ENCODE data around the gene CACNA1I. TPM values are rescaled to one million over a fixed set of nuclear protein-coding genes. Genes with fewer than 3 reads are reported as not detected.

The CACNA1I gene
- total RNA-seq, 1 experiment from 2014 or later: 0.15 TPM

GRCh38 chr22:39537975-39538374 is 32.6 kb upstream of the CACNA1I start:
- no peak overlapping the region for H3K4me2 ChIP-seq (ENCODE audit: low read length)
- no TSS peak for BruUV-seq (replicated peaks)
- POLR2A ChIA-PET: no interaction called here
- H3K4me3 ChIP-seq (replicated peaks in 1 of 2; ENCODE audit: low read depth in 1 of 2, low read length in 2 of 2): no peak overlapping the region
- TF ChIP-seq ATF3 (IDR thresholded peaks at IDR 0.05): no peak
- TF ChIP-seq FOSL1 (IDR thresholded peaks at IDR 0.05; ENCODE audit: low read depth): no peak
- no peak for TF ChIP-seq REST (IDR thresholded peaks at IDR 0.05; ENCODE audit: low read depth)
- no peak for TF ChIP-seq EGR1 (IDR thresholded peaks at IDR 0.05; ENCODE audit: low read depth)
- no peak for TF ChIP-seq POLR2A (IDR thresholded peaks at IDR 0.05; ENCODE audit: borderline replicate concordance, extremely low read depth, insufficient read depth, insufficient read length)
- no peak for TF ChIP-seq POLR2AphosphoS5 (IDR thresholded peaks at IDR 0.05; ENCODE audit: low read depth, low read length)
- TF ChIP-seq SIN3A (IDR thresholded peaks at IDR 0.05; ENCODE audit: low read depth): no peak
- no peak for TF ChIP-seq ZNF274 (IDR thresholded peaks at IDR 0.05; ENCODE audit: low read depth, low read length)
- no peak for TF ChIP-seq TCF7L2 (IDR thresholded peaks at IDR 0.05; ENCODE audit: borderline replicate concordance, extremely low read depth, insufficient read depth, insufficient read length)
- no peak for TF ChIP-seq CEBPB (IDR thresholded peaks at IDR 0.05; ENCODE audit: low read depth)
- no peak for TF ChIP-seq RAD21 (IDR thresholded peaks at IDR 0.05; ENCODE audit: low read depth)
- no peak for TF ChIP-seq ZFX (IDR thresholded peaks at IDR 0.05)
- TF ChIP-seq ZBTB33 (IDR thresholded peaks at IDR 0.05; ENCODE audit: extremely low read depth, insufficient replicate concordance, low read length): no peak
- no peak for TF ChIP-seq SP1 (IDR thresholded peaks at IDR 0.05; ENCODE audit: low read depth)
- no peak for TF ChIP-seq EZH2phosphoT487 (IDR thresholded peaks at IDR 0.05; ENCODE audit: borderline replicate concordance)
- TF ChIP-seq EZH2 (IDR thresholded peaks at IDR 0.05): no peak
- TF ChIP-seq SRF (IDR thresholded peaks at IDR 0.05; ENCODE audit: low read depth): no peak
- no peak for TF ChIP-seq YY1 (IDR thresholded peaks at IDR 0.05; ENCODE audit: extremely low read depth, insufficient replicate concordance, low read depth, low read length)
- no peak overlapping the region for H2AFZ ChIP-seq (ENCODE audit: low read depth, low read length, poor library complexity, severe bottlenecking)
- no peak overlapping the region for H3K9ac ChIP-seq (ENCODE audit: low read length)
- H3K79me2 ChIP-seq (ENCODE audit: insufficient read depth, low read length): no peaks in the 10 kb centered on the region
- H3K27ac ChIP-seq (ENCODE audit: low read depth, low read length): no peak overlapping the region
- H3K9me3 ChIP-seq (ENCODE audit: control insufficient read depth in 1 of 2, insufficient read depth in 1 of 2, low read depth in 1 of 2, low read length in 2 of 2): no peaks in the 10 kb centered on the region
- intact Hi-C loops (cut with micrococcal nuclease): loop anchor here (10.0 kb wide), 1 partner anchor 397 kb away; no protein-coding TSS in a partner anchor
- no peaks in the 10 kb centered on the region for H3K9me2 ChIP-seq (ENCODE audit: insufficient read depth)
- no peaks in the 10 kb centered on the region for H4K20me1 ChIP-seq (ENCODE audit: insufficient read depth)
- RAD21 ChIA-PET (ENCODE audit: low non-redundant PET in 1 of 2, low total read pairs in 2 of 2, uncharacterized antibody in 2 of 2, unreplicated experiment in 2 of 2): no interaction called here
- H3K36me3 ChIP-seq (ENCODE audit: control insufficient read depth in 1 of 2, insufficient read depth in 2 of 2, low read length in 2 of 2): no peaks in the 10 kb centered on the region
- DNase-seq (ENCODE audit: low read depth, low spot score): no peak
- peaks cover 18 to 24% of the 10 kb centered on the region in 2 experiments for H3K4me1 ChIP-seq (ENCODE audit: control insufficient read depth in 1 of 2, insufficient read depth in 2 of 2, low read length in 2 of 2)
- CTCF ChIA-PET: interaction anchor here (0.5 kb wide), 1 partner anchor 494 kb away, joined by 3 read pairs; no protein-coding TSS in a partner anchor
- ATAC-seq: no peak
- H3K27me3 ChIP-seq (ENCODE audit: insufficient read depth, low read length): no peaks in the 10 kb centered on the region
